ENCODE results near the gene DCAF5. TPM values are rescaled to one million over a fixed set of nuclear protein-coding genes. Genes with fewer than 3 reads are reported as not detected.

DCAF5 gene
- total RNA-seq, 1 donor from 2014 or later: 20.9 TPM

- Histone ChIP-seq H3K9ac (ENCODE audit: low read depth in 1 of 3, low read length in 3 of 3) (no peak overlapping the region), H3K4me3 (ENCODE audit: low read length in 3 of 3) (no peak overlapping the region), H3K36me3 (ENCODE audit: control insufficient read depth in 3 of 3, insufficient read depth in 3 of 3, low read length in 3 of 3) (peaks cover 0 to 13% (median 8%) of the 10 kb centered on the region in 3 donors), H3K4me1 (ENCODE audit: control insufficient read depth in 3 of 3, insufficient read depth in 3 of 3, low read length in 3 of 3) (peaks cover 9 to 23% (median 17%) of the 10 kb centered on the region in 3 donors), H3K27ac (ENCODE audit: low read depth, low read length) (no peak overlapping the region), H3K9me3 (ENCODE audit: control insufficient read depth in 3 of 3, low read length in 3 of 3) (no peaks in the 10 kb centered on the region), H3K27me3 (ENCODE audit: control insufficient read depth in 3 of 3, insufficient read depth in 3 of 3, low read length in 3 of 3) (no peaks in the 10 kb centered on the region)
These were observed 3.3 kb downstream of the DCAF5 start for GRCh38 chr14:69149461-69150244.

- Histone ChIP-seq H3K4me1 (ENCODE audit: control insufficient read depth in 3 of 3, insufficient read depth in 3 of 3, low read length in 3 of 3) (peaks cover 5 to 18% (median 11%) of the 10 kb centered on the region in 3 donors), H3K27ac (ENCODE audit: low read depth, low read length) (no peak overlapping the region)
These were observed 10.8 kb downstream of the DCAF5 start for GRCh38 chr14:69142101-69142500.

GRCh38 chr14:69141550-69141949 lies 11.4 kb downstream of the DCAF5 start:
- no peaks in the 10 kb centered on the region for H3K9me3 ChIP-seq (ENCODE audit: control insufficient read depth in 3 of 3, low read length in 3 of 3)
- no peak overlapping the region for H3K9ac ChIP-seq (ENCODE audit: low read depth in 1 of 3, low read length in 3 of 3)
- peaks cover 6 to 18% (median 12%) of the 10 kb centered on the region in 3 donors for H3K4me1 ChIP-seq (ENCODE audit: control insufficient read depth in 3 of 3, insufficient read depth in 3 of 3, low read length in 3 of 3)
- H3K27me3 ChIP-seq (ENCODE audit: control insufficient read depth in 3 of 3, insufficient read depth in 3 of 3, low read length in 3 of 3): no peaks in the 10 kb centered on the region
- no peak overlapping the region for H3K4me3 ChIP-seq (ENCODE audit: low read length in 3 of 3)
- no peak overlapping the region for H3K27ac ChIP-seq (ENCODE audit: low read depth, low read length)
- H3K36me3 ChIP-seq (ENCODE audit: control insufficient read depth in 3 of 3, insufficient read depth in 3 of 3, low read length in 3 of 3): peaks cover 0 to 2% (median 0%) of the 10 kb centered on the region in 3 donors

More at GRCh38 chr14:69142101-69142500, 10.8 kb downstream of the DCAF5 start:
- Histone ChIP-seq H3K36me3 (ENCODE audit: control insufficient read depth in 3 of 3, insufficient read depth in 3 of 3, low read length in 3 of 3) (peaks cover 0 to 4% (median 0%) of the 10 kb centered on the region in 3 donors), H3K9me3 (ENCODE audit: control insufficient read depth in 3 of 3, low read length in 3 of 3) (no peaks in the 10 kb centered on the region), H3K27me3 (ENCODE audit: control insufficient read depth in 3 of 3, insufficient read depth in 3 of 3, low read length in 3 of 3) (no peaks in the 10 kb centered on the region), H3K4me3 (ENCODE audit: low read length in 3 of 3) (no peak overlapping the region), H3K9ac (ENCODE audit: low read depth in 1 of 3, low read length in 3 of 3) (no peak overlapping the region)

GRCh38 chr14:69139743-69140142 lies 13.2 kb downstream of the DCAF5 start:
- Histone ChIP-seq H3K9ac (ENCODE audit: low read depth in 1 of 3, low read length in 3 of 3) (no peak overlapping the region), H3K4me3 (ENCODE audit: low read length in 3 of 3) (no peak overlapping the region), H3K4me1 (ENCODE audit: control insufficient read depth in 3 of 3, insufficient read depth in 3 of 3, low read length in 3 of 3) (peaks cover 14 to 16% (median 14%) of the 10 kb centered on the region in 3 donors), H3K27ac (ENCODE audit: low read depth, low read length) (no peak overlapping the region), H3K36me3 (ENCODE audit: control insufficient read depth in 3 of 3, insufficient read depth in 3 of 3, low read length in 3 of 3) (peaks cover 0 to 2% (median 0%) of the 10 kb centered on the region in 3 donors), H3K27me3 (ENCODE audit: control insufficient read depth in 3 of 3, insufficient read depth in 3 of 3, low read length in 3 of 3) (no peaks in the 10 kb centered on the region), H3K9me3 (ENCODE audit: control insufficient read depth in 3 of 3, low read length in 3 of 3) (no peaks in the 10 kb centered on the region)

- no peaks in the 10 kb centered on the region for H3K9me3 ChIP-seq (ENCODE audit: control insufficient read depth in 3 of 3, low read length in 3 of 3)
- H3K27ac ChIP-seq (ENCODE audit: low read depth, low read length): no peak overlapping the region
- H3K36me3 ChIP-seq (ENCODE audit: control insufficient read depth in 3 of 3, insufficient read depth in 3 of 3, low read length in 3 of 3): peaks cover 0 to 2% (median 0%) of the 10 kb centered on the region in 3 donors
- H3K27me3 ChIP-seq (ENCODE audit: control insufficient read depth in 3 of 3, insufficient read depth in 3 of 3, low read length in 3 of 3): no peaks in the 10 kb centered on the region
- H3K4me3 ChIP-seq (ENCODE audit: low read length in 3 of 3): no peak overlapping the region
- no peak overlapping the region for H3K9ac ChIP-seq (ENCODE audit: low read depth in 1 of 3, low read length in 3 of 3)
- peaks cover 21 to 23% (median 22%) of the 10 kb centered on the region in 3 donors for H3K4me1 ChIP-seq (ENCODE audit: control insufficient read depth in 3 of 3, insufficient read depth in 3 of 3, low read length in 3 of 3)
These were observed 14.9 kb downstream of the DCAF5 start for GRCh38 chr14:69137843-69138535.

GRCh38 chr14:69137416-69137815 lies 15.5 kb downstream of the DCAF5 start:
- H3K27ac ChIP-seq (ENCODE audit: low read depth, low read length): no peak overlapping the region
- no peak overlapping the region for H3K9ac ChIP-seq (ENCODE audit: low read depth in 1 of 3, low read length in 3 of 3)
- H3K4me3 ChIP-seq (ENCODE audit: low read length in 3 of 3): no peak overlapping the region
- H3K4me1 ChIP-seq (ENCODE audit: control insufficient read depth in 3 of 3, insufficient read depth in 3 of 3, low read length in 3 of 3): peaks cover 25 to 29% (median 26%) of the 10 kb centered on the region in 3 donors
- no peaks in the 10 kb centered on the region for H3K9me3 ChIP-seq (ENCODE audit: control insufficient read depth in 3 of 3, low read length in 3 of 3)
- peaks cover 0 to 2% (median 0%) of the 10 kb centered on the region in 3 donors for H3K36me3 ChIP-seq (ENCODE audit: control insufficient read depth in 3 of 3, insufficient read depth in 3 of 3, low read length in 3 of 3)
- no peaks in the 10 kb centered on the region for H3K27me3 ChIP-seq (ENCODE audit: control insufficient read depth in 3 of 3, insufficient read depth in 3 of 3, low read length in 3 of 3)

GRCh38 chr14:69135133-69135532 lies 17.8 kb downstream of the DCAF5 start:
- Histone ChIP-seq H3K9ac (ENCODE audit: low read depth in 1 of 3, low read length in 3 of 3) (no peak overlapping the region), H3K4me1 (ENCODE audit: control insufficient read depth in 3 of 3, insufficient read depth in 3 of 3, low read length in 3 of 3) (peaks cover 29 to 44% (median 34%) of the 10 kb centered on the region in 3 donors), H3K36me3 (ENCODE audit: control insufficient read depth in 3 of 3, insufficient read depth in 3 of 3, low read length in 3 of 3) (peaks cover 0 to 2% (median 0%) of the 10 kb centered on the region in 3 donors), H3K27ac (ENCODE audit: low read depth, low read length) (no peak overlapping the region), H3K27me3 (ENCODE audit: control insufficient read depth in 3 of 3, insufficient read depth in 3 of 3, low read length in 3 of 3) (no peaks in the 10 kb centered on the region), H3K4me3 (ENCODE audit: low read length in 3 of 3) (no peak overlapping the region), H3K9me3 (ENCODE audit: control insufficient read depth in 3 of 3, low read length in 3 of 3) (no peaks in the 10 kb centered on the region)

- Histone ChIP-seq H3K27ac (ENCODE audit: low read depth, low read length) (no peak overlapping the region), H3K9me3 (ENCODE audit: control insufficient read depth in 3 of 3, low read length in 3 of 3) (no peaks in the 10 kb centered on the region), H3K4me3 (ENCODE audit: low read length in 3 of 3) (no peak overlapping the region), H3K4me1 (ENCODE audit: control insufficient read depth in 3 of 3, insufficient read depth in 3 of 3, low read length in 3 of 3) (peaks cover 34 to 53% (median 41%) of the 10 kb centered on the region in 3 donors), H3K9ac (ENCODE audit: low read depth in 1 of 3, low read length in 3 of 3) (peak overlapping the region in 1 of 3 donors; percentile 43), H3K27me3 (ENCODE audit: control insufficient read depth in 3 of 3, insufficient read depth in 3 of 3, low read length in 3 of 3) (no peaks in the 10 kb centered on the region), H3K36me3 (ENCODE audit: control insufficient read depth in 3 of 3, insufficient read depth in 3 of 3, low read length in 3 of 3) (no peaks in the 10 kb centered on the region)
These were observed 19.5 kb downstream of the DCAF5 start for GRCh38 chr14:69133206-69134125.

- H3K36me3 ChIP-seq (ENCODE audit: control insufficient read depth in 3 of 3, insufficient read depth in 3 of 3, low read length in 3 of 3): no peaks in the 10 kb centered on the region
- H3K4me1 ChIP-seq (ENCODE audit: control insufficient read depth in 3 of 3, insufficient read depth in 3 of 3, low read length in 3 of 3): peaks cover 27 to 53% (median 35%) of the 10 kb centered on the region in 3 donors
- H3K27me3 ChIP-seq (ENCODE audit: control insufficient read depth in 3 of 3, insufficient read depth in 3 of 3, low read length in 3 of 3): no peaks in the 10 kb centered on the region
- H3K4me3 ChIP-seq (ENCODE audit: low read length in 3 of 3): no peak overlapping the region
- peak overlapping the region in 1 of 3 donors; percentile 44 for H3K9ac ChIP-seq (ENCODE audit: low read depth in 1 of 3, low read length in 3 of 3)
- H3K27ac ChIP-seq (ENCODE audit: low read depth, low read length): no peak overlapping the region
- no peaks in the 10 kb centered on the region for H3K9me3 ChIP-seq (ENCODE audit: control insufficient read depth in 3 of 3, low read length in 3 of 3)
These were observed 20.3 kb downstream of the DCAF5 start for GRCh38 chr14:69132513-69133181.

Data from skeletal muscle tissue (tissue), 4 donors.